HL-60 (cell line): Measurements from ENCODE around the gene PRKAG2.

Experiments
- DNase-seq, 2 experiments: peaks; one replicate each; pipeline ENCODE4 v3.0.0-alpha.2; 2010 to 2020; ENCODE audit warnings: low read depth in 1 of 2, low spot score in 1 of 2
- H3K27ac ChIP-seq: fragments of 250-450 bp; sonication (Bioruptor Pico); replicated peaks from 2 replicates; pipeline ENCODE4 v1.5.1; 2020; ENCODE audit warnings: mild to moderate bottlenecking, moderate library complexity
- H3K27me3 ChIP-seq: fragments of 250-450 bp; sonication (Bioruptor Pico); 2 replicates; pipeline ENCODE4 v1.5.1; 2021; ENCODE audit warnings: mild to moderate bottlenecking, moderate library complexity; ENCODE audit not compliant: insufficient read depth, poor library complexity, severe bottlenecking
- H3K4me3 ChIP-seq: replicated peaks from 2 replicates; pipeline ENCODE4 v1.5.1; 2011; ENCODE audit warnings: mild to moderate bottlenecking, control low read depth, low read length; ENCODE audit not compliant: insufficient read depth
- GABPA ChIP-seq: IDR thresholded peaks from 2 replicates; pipeline ENCODE4 v1.6.1; 2012; ENCODE audit warnings: low read depth
- POLR2AphosphoS5 ChIP-seq: IDR thresholded peaks from 2 replicates; pipeline ENCODE4 v1.6.1; 2012; ENCODE audit warnings: low read depth
- SPI1 ChIP-seq: IDR thresholded peaks from 2 replicates; pipeline ENCODE4 v1.6.1; 2012; ENCODE audit warnings: low read depth, mild to moderate bottlenecking, borderline replicate concordance
- TF ChIP-seq, protein P1 (sequence below): IDR thresholded peaks from one replicate; pipeline ENCODE4 v1.5.1; 2011; ENCODE audit warnings: low read length, control low read depth, inconsistent platforms; ENCODE audit not compliant: insufficient read depth
- TF ChIP-seq, protein P2 (sequence below): IDR thresholded peaks from 2 replicates; pipeline ENCODE4 v1.6.1; 2012; ENCODE audit warnings: low read depth; ENCODE audit not compliant: insufficient replicate concordance

Gene PRKAG2

DNA sequence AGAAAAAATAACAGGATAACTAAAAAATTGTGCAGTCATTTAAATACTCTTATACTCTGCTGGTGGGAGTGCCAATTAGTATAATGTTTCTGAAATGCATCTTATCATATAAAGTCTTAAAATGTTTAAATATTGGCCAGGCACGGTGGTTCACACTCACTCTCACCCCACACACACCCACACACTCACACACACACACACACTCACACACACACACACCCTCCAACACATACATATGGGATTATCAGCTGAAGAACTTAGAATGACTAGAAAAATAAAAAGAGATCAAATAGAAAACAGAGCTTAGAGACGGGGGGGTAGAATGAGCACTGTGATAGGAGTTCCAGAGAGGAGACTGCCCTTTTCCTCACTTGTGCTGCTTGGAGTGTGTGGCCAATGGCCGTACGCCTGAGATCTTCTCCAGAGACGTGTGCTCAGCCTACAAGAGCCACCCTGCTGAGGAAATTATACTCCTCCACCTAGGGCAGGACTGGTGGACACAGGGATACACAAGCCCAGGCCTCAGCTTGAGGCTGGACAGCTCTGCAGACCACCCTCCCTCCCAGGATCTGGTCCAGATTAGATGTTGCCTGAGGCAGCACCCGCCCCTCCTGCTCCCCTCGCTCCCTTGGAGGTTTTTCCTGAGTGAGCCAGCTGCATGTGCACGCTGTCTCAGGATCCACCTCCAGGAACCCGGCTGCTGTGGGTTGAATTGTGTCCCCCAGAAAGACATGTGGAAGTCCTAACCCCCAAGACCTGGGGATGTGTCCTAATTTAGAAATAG lies 26.5 kb upstream of the PRKAG2 start:
- TF ChIP-seq POLR2AphosphoS5: no peak
- TF ChIP-seq GABPA: no peak
- TF ChIP-seq, protein P1, sequence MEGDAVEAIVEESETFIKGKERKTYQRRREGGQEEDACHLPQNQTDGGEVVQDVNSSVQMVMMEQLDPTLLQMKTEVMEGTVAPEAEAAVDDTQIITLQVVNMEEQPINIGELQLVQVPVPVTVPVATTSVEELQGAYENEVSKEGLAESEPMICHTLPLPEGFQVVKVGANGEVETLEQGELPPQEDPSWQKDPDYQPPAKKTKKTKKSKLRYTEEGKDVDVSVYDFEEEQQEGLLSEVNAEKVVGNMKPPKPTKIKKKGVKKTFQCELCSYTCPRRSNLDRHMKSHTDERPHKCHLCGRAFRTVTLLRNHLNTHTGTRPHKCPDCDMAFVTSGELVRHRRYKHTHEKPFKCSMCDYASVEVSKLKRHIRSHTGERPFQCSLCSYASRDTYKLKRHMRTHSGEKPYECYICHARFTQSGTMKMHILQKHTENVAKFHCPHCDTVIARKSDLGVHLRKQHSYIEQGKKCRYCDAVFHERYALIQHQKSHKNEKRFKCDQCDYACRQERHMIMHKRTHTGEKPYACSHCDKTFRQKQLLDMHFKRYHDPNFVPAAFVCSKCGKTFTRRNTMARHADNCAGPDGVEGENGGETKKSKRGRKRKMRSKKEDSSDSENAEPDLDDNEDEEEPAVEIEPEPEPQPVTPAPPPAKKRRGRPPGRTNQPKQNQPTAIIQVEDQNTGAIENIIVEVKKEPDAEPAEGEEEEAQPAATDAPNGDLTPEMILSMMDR: no peak
- TF ChIP-seq SPI1: no peak
- TF ChIP-seq, protein P2, sequence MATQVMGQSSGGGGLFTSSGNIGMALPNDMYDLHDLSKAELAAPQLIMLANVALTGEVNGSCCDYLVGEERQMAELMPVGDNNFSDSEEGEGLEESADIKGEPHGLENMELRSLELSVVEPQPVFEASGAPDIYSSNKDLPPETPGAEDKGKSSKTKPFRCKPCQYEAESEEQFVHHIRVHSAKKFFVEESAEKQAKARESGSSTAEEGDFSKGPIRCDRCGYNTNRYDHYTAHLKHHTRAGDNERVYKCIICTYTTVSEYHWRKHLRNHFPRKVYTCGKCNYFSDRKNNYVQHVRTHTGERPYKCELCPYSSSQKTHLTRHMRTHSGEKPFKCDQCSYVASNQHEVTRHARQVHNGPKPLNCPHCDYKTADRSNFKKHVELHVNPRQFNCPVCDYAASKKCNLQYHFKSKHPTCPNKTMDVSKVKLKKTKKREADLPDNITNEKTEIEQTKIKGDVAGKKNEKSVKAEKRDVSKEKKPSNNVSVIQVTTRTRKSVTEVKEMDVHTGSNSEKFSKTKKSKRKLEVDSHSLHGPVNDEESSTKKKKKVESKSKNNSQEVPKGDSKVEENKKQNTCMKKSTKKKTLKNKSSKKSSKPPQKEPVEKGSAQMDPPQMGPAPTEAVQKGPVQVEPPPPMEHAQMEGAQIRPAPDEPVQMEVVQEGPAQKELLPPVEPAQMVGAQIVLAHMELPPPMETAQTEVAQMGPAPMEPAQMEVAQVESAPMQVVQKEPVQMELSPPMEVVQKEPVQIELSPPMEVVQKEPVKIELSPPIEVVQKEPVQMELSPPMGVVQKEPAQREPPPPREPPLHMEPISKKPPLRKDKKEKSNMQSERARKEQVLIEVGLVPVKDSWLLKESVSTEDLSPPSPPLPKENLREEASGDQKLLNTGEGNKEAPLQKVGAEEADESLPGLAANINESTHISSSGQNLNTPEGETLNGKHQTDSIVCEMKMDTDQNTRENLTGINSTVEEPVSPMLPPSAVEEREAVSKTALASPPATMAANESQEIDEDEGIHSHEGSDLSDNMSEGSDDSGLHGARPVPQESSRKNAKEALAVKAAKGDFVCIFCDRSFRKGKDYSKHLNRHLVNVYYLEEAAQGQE: no peak
- no peak for DNase-seq
- H3K4me3 ChIP-seq: no peak overlapping the region
- H3K27ac ChIP-seq: no peak overlapping the region
- no peaks in the 10 kb centered on the region for H3K27me3 ChIP-seq

DNA sequence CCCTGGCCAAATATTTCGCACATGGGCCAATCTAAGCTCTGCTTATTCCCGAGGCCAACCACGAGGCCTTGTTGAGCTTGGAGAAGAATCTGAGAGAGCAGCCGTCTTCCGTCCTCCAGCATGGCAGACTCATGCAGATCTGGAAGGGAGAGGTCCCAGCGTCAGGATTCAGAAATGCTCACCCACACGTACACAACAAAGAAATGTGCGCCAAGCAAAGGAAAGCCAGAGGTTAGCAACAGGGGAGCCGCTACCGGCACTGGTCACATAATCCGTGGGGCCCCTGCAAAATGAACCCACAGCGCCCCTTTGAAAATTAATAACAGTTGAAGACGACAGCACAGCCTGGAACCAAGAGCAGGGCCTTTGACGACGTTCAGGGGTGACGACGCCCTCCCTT lies 25.4 kb upstream of the PRKAG2 start:
- Histone ChIP-seq H3K27ac (no peak overlapping the region), H3K27me3 (no peaks in the 10 kb centered on the region), H3K4me3 (no peak overlapping the region)
- TF ChIP-seq, protein P1: no peak
- TF ChIP-seq SPI1 (no peak), GABPA (no peak), POLR2AphosphoS5 (no peak)
- TF ChIP-seq, protein P2: no peak
- no peak for DNase-seq

DNA sequence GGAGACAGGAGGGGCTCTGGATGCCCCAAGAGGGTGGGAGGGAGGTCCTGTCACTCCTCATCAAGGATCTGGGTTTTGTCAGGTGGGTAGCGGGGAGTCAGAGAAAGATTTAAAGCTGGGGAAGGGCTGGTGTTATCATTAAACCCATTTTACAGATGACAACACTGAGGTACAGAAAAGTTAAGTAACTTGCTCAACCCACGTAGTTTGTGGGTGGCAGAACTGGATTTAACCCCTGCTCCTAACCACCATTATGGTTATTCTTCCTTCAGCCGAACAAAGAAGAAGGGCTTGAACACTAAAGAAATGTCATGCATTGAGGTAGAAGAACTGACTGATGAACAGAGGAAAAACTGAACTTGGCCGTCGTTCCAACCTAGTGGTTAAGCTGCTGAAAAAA lies 24.9 kb upstream of the PRKAG2 start:
- Histone ChIP-seq H3K27ac (no peak overlapping the region), H3K4me3 (no peak overlapping the region), H3K27me3 (no peaks in the 10 kb centered on the region)

More for the DNA sequence above, 24.9 kb upstream of the PRKAG2 start:
- no peak for DNase-seq
- TF ChIP-seq, protein P1: no peak
- TF ChIP-seq, protein P2: no peak
- TF ChIP-seq GABPA: no peak
- no peak for TF ChIP-seq POLR2AphosphoS5
- TF ChIP-seq SPI1: no peak
